Tibial nerve (tissue), 4 donors: Measurements from ENCODE around the gene TJP1. TPM values are rescaled to one million over a fixed set of nuclear protein-coding genes. Genes with fewer than 3 reads are reported as not detected.
"Not testable (repeated sequence)": the region's sequence is repeated elsewhere in the genome, so short reads cannot be mapped to it uniquely, and the experiment has no call there.

Experiments used
- DNase-seq, 2 donors: peaks; one replicate each; pipeline ENCODE4 v3.0.0-alpha.2; 2019; ENCODE audit warnings: low spot score in 2 of 2
- H3K27ac ChIP-seq, 4 donors: fragments of 200-600 bp; sonication (generic) in 3 of 4; one replicate each; pipeline ENCODE4 v1.5.1; 2017 to 2019; ENCODE audit warnings: mild to moderate bottlenecking in 1 of 4
- H3K27me3 ChIP-seq, 2 donors: fragments of 200-600 bp; sonication (generic) in 1 of 2; one replicate each; pipeline versions ENCODE4 v1.5.1 to v1.6.0; 2017 to 2019
- H3K36me3 ChIP-seq, 3 donors: fragments of 200-600 bp; sonication (generic); one replicate each; pipeline ENCODE4 v1.5.1; 2018 to 2019
- H3K4me1 ChIP-seq, 4 donors: fragments of 200-600 bp; sonication (generic) in 3 of 4; one replicate each; pipeline ENCODE4 v1.5.1; 2017 to 2019
- H3K4me3 ChIP-seq, 4 donors: fragments of 200-600 bp; sonication (generic) in 3 of 4; one replicate each; pipeline ENCODE4 v1.5.1; 2017 to 2019; ENCODE audit warnings: mild to moderate bottlenecking in 1 of 4, moderate library complexity in 1 of 4
- H3K9me3 ChIP-seq, 4 donors: fragments of 200-600 bp; sonication (generic) in 3 of 4; one replicate each; pipeline ENCODE4 v1.5.1; 2017 to 2019
- CTCF ChIP-seq, 5 experiments: fragments of 200-600 bp in 3 of 5; fragments of 450-650 bp in 2 of 5; sonication (generic) in 3 of 5; IDR thresholded peaks; one replicate each; pipeline ENCODE4 v1.5.1; 2016 to 2019; ENCODE audit warnings: antibody characterized with exemption in 5 of 5, mild to moderate bottlenecking in 3 of 5, moderate library complexity in 2 of 5
- EP300 ChIP-seq, 2 donors: sonication (generic); formaldehyde crosslinking; IDR thresholded peaks; one replicate each; pipeline ENCODE4 v1.6.1; 2017; ENCODE audit warnings: antibody characterized with exemption in 2 of 2, mild to moderate bottlenecking in 1 of 2
- POLR2A ChIP-seq, 2 donors: fragments of 450-650 bp; IDR thresholded peaks; one replicate each; pipeline ENCODE4 v1.6.1; 2017; ENCODE audit warnings: antibody characterized with exemption in 2 of 2, mild to moderate bottlenecking in 2 of 2, moderate library complexity in 2 of 2
- WGBS, 2 donors: methylation state at CpG; one replicate each; pipeline ENCODE4 v1.1.5; 2018; 5-methylcytosine and 5-hydroxymethylcytosine counted together
- total RNA-seq, 4 donors: library from RNA; depleted of rRNA; stranded (reverse); fragments of >200 nt; gene quantifications; one replicate each; pipeline ENCODE4 v1.1.0, GENCODE V29; 2016

Gene TJP1
- total RNA-seq, 4 donors from 2014 or later, result 163 to 416 (median 403) TPM

- TF ChIP-seq EP300 (IDR thresholded peaks at IDR 0.05) (no peak), CTCF (IDR thresholded peaks at IDR 0.05) (no peak), POLR2A (IDR thresholded peaks at IDR 0.05) (no peak)
- 78 to 82% methylated on average over 12 of the region's 12 CpGs for WGBS, 2 donors
- Histone ChIP-seq H3K36me3 (peaks cover 0 to 64% (median 2%) of the 10 kb centered on the region in 3 donors), H3K4me1 (no peaks in the 10 kb centered on the region), H3K27ac (no peak overlapping the region), H3K27me3 (no peaks in the 10 kb centered on the region), H3K4me3 (no peak overlapping the region), H3K9me3 (peaks cover 0 to 13% (median 0%) of the 10 kb centered on the region in 4 donors)
- DNase-seq, result no peak
Measured at GRCh38 chr15:29698030-29698701, 124.1 kb downstream of the TJP1 start.

- DNase-seq, result no peak
- H3K4me1 ChIP-seq, result no peaks in the 10 kb centered on the region
- TF ChIP-seq EP300 (IDR thresholded peaks at IDR 0.05), result no peak
- no peak for TF ChIP-seq CTCF (IDR thresholded peaks at IDR 0.05)
- TF ChIP-seq POLR2A (IDR thresholded peaks at IDR 0.05), result no peak
- peaks cover 0 to 53% (median 0%) of the 10 kb centered on the region in 3 donors for H3K36me3 ChIP-seq
- H3K9me3 ChIP-seq, result peaks cover 0 to 13% (median 0%) of the 10 kb centered on the region in 4 donors
- 84 to 88% methylated on average over 15 of the region's 15 CpGs for WGBS, 2 donors
- no peak overlapping the region for H3K27ac ChIP-seq
- no peak overlapping the region for H3K4me3 ChIP-seq
- H3K27me3 ChIP-seq, result no peaks in the 10 kb centered on the region
Measured at GRCh38 chr15:29696950-29697738, 125.1 kb downstream of the TJP1 start.

GRCh38 chr15:29696506-29696905 is 125.8 kb downstream of the TJP1 start:
- peaks cover 0 to 47% (median 0%) of the 10 kb centered on the region in 3 donors for H3K36me3 ChIP-seq
- H3K27ac ChIP-seq, H3K27me3 ChIP-seq, H3K4me3 ChIP-seq, DNase-seq, H3K4me1 ChIP-seq: not testable (repeated sequence)
- WGBS, 2 donors, result 97 to 98% methylated on average over 7 of the region's 7 CpGs
- peaks cover 0 to 13% (median 0%) of the 10 kb centered on the region in 4 donors for H3K9me3 ChIP-seq

- DNase-seq, result no peak
- no peaks in the 10 kb centered on the region for H3K4me1 ChIP-seq
Measured at GRCh38 chr15:29695489-29696167, 126.6 kb downstream of the TJP1 start.

More at GRCh38 chr15:29695489-29696167, 126.6 kb downstream of the TJP1 start:
- Histone ChIP-seq H3K27me3 (no peaks in the 10 kb centered on the region), H3K27ac (no peak overlapping the region), H3K9me3 (peaks cover 0 to 13% (median 0%) of the 10 kb centered on the region in 4 donors), H3K4me3 (no peak overlapping the region), H3K36me3 (peaks cover 0 to 38% (median 0%) of the 10 kb centered on the region in 3 donors)
- TF ChIP-seq EP300 (IDR thresholded peaks at IDR 0.05) (no peak), CTCF (IDR thresholded peaks at IDR 0.05) (no peak), POLR2A (IDR thresholded peaks at IDR 0.05) (no peak)
- 81 to 83% methylated on average over 7 of the region's 7 CpGs for WGBS, 2 donors
